Islet of Langerhans (tissue), 1 donor: ENCODE measurements around the gene CHST14.

Source experiments
- FAIRE-seq: peaks from one replicate; lab custom pipeline; 2011; peaks lifted over from hg19 to GRCh38; lab: Jason Lieb, UNC

CHST14 gene

GRCh38 chr15:40489274-40490175, 18.7 kb downstream of the CHST14 start:
- no peak for FAIRE-seq

- FAIRE-seq = no peak
Observed at GRCh38 chr15:40493089-40493840, 22.5 kb downstream of the CHST14 start.

GRCh38 chr15:40495516-40495915, 24.7 kb downstream of the CHST14 start:
- FAIRE-seq = no peak

GRCh38 chr15:40498418-40498817, 27.6 kb downstream of the CHST14 start:
- no peak for FAIRE-seq

GRCh38 chr15:40498891-40499290, 28.1 kb downstream of the CHST14 start:
- FAIRE-seq = no peak

- FAIRE-seq = no peak
Observed at GRCh38 chr15:40499931-40500330, 29.1 kb downstream of the CHST14 start.

- FAIRE-seq = no peak
Observed at GRCh38 chr15:40500568-40501330, 30.0 kb downstream of the CHST14 start.

- no peak for FAIRE-seq
Observed at GRCh38 chr15:40501487-40501886, 30.7 kb downstream of the CHST14 start.

- FAIRE-seq = no peak
Observed at GRCh38 chr15:40506964-40507571, 36.3 kb downstream of the CHST14 start.

- FAIRE-seq = no peak
Observed at GRCh38 chr15:40508216-40508615, 37.4 kb downstream of the CHST14 start.

- FAIRE-seq = no peak
Observed at GRCh38 chr15:40510201-40510600, 39.4 kb downstream of the CHST14 start.

GRCh38 chr15:40511093-40511471, 40.3 kb downstream of the CHST14 start:
- FAIRE-seq = no peak

- no peak for FAIRE-seq
Observed at GRCh38 chr15:40511472-40512133, 40.8 kb downstream of the CHST14 start.

GRCh38 chr15:40512440-40512839, 41.7 kb downstream of the CHST14 start:
- FAIRE-seq = no peak

GRCh38 chr15:40513609-40514008, 42.8 kb downstream of the CHST14 start:
- FAIRE-seq = no peak

GRCh38 chr15:40516322-40516721, 45.5 kb downstream of the CHST14 start:
- no peak for FAIRE-seq
